Osteoblast (primary cell): ENCODE measurements around the gene VPS13D. TPM values are rescaled to one million over a fixed set of nuclear protein-coding genes. Genes with fewer than 3 reads are reported as not detected.

Experiments
- DNase-seq: peaks from one replicate; pipeline ENCODE4 v3.0.0; 2011; ENCODE audit warnings: low spot score, mixed read lengths; ENCODE audit not compliant: insufficient read length; ENCODE audit errors: missing footprints
- H2AFZ ChIP-seq: 2 replicates; pipeline ENCODE4 v1.6.0; 2011; ENCODE audit warnings: mild to moderate bottlenecking, low read length
- H3K27ac ChIP-seq: 2 replicates; pipeline ENCODE4 v1.5.1; 2011; ENCODE audit warnings: mild to moderate bottlenecking, low read depth, low read length, moderate library complexity
- H3K27me3 ChIP-seq: 2 replicates; pipeline ENCODE4 v1.6.0; 2012; ENCODE audit warnings: mild to moderate bottlenecking, control low read depth, inconsistent platforms, low read length, moderate library complexity; ENCODE audit not compliant: insufficient read depth
- H3K36me3 ChIP-seq: 2 replicates; pipeline ENCODE4 v1.5.1; 2011; ENCODE audit warnings: mild to moderate bottlenecking, low read length, control low read depth, moderate library complexity; ENCODE audit not compliant: insufficient read depth
- H3K4me1 ChIP-seq: 2 replicates; pipeline ENCODE4 v1.5.1; 2011; ENCODE audit warnings: mild to moderate bottlenecking, low read length, control low read depth, moderate library complexity; ENCODE audit not compliant: insufficient read depth
- H3K4me2 ChIP-seq: 2 replicates; pipeline ENCODE4 v1.6.0; 2011; ENCODE audit warnings: mild to moderate bottlenecking, low read length; ENCODE audit not compliant: insufficient read depth
- H3K4me3 ChIP-seq: fragments of 200-600 bp; sonication (generic); 3 replicates; pipeline ENCODE4 v1.5.1; 2012; ENCODE audit warnings: mild to moderate bottlenecking, low read length, inconsistent platforms; ENCODE audit not compliant: insufficient read depth
- H3K79me2 ChIP-seq: 2 replicates; pipeline ENCODE4 v1.6.0; 2012; ENCODE audit warnings: mild to moderate bottlenecking, low read length, control low read depth, inconsistent platforms; ENCODE audit not compliant: insufficient read depth
- H3K9me3 ChIP-seq: 2 replicates; pipeline ENCODE4 v1.5.1; 2011; ENCODE audit warnings: low read depth, low read length, control low read depth
- H4K20me1 ChIP-seq: 2 replicates; pipeline ENCODE4 v1.6.0; 2012; ENCODE audit warnings: mild to moderate bottlenecking, low read length, control low read depth; ENCODE audit not compliant: insufficient read depth
- CTCF ChIP-seq: IDR thresholded peaks from 2 replicates; pipeline ENCODE4 v1.5.1; 2011; ENCODE audit warnings: mild to moderate bottlenecking, low read depth, low read length, moderate library complexity; ENCODE audit errors: extremely low read depth
- total RNA-seq: library from RNA; depleted of rRNA; stranded (reverse); fragments of >200 nt; gene quantifications from 2 replicates; pipeline ENCODE4 v1.2.3, GENCODE V29; 2012

The VPS13D gene
- total RNA-seq, 1 donor = 48.5 TPM

DNA sequence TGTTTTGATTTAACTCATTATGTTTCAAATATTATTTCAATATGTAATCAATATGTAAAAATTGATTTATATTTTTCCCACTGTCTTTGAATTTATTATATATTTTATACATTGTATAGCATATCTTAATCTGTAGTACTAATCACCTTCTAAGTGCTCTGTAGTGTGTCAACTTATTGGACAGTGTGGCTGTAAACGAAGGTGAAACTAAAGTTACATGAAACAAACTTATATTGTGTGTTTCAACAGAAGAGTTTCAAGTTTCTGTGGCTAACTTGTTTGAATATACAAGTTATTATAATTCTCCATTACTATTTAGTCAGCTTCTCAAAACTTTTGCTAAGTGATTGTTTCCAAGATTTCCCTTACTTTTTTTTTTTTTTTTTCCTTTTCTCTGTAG, 212.4 kb downstream of the VPS13D start:
- TF ChIP-seq CTCF = no peak
- no peak overlapping the region for H3K27ac ChIP-seq
- H3K9me3 ChIP-seq = no peaks in the 10 kb centered on the region
- peaks cover 7% of the 10 kb centered on the region for H3K36me3 ChIP-seq
- H3K79me2 ChIP-seq = no peaks in the 10 kb centered on the region
- H3K4me3 ChIP-seq = no peak overlapping the region
- H3K27me3 ChIP-seq = no peaks in the 10 kb centered on the region
- H4K20me1 ChIP-seq = no peaks in the 10 kb centered on the region
- peaks cover 22% of the 10 kb centered on the region for H3K4me1 ChIP-seq
- no peak overlapping the region for H2AFZ ChIP-seq
- H3K4me2 ChIP-seq = no peak overlapping the region
- DNase-seq = no peak

- Histone ChIP-seq H3K4me1 (peaks cover 25% of the 10 kb centered on the region), H3K4me3 (no peak overlapping the region), H3K79me2 (no peaks in the 10 kb centered on the region), H3K4me2 (no peak overlapping the region), H3K36me3 (peaks cover 5% of the 10 kb centered on the region), H2AFZ (no peak overlapping the region), H3K9me3 (no peaks in the 10 kb centered on the region), H3K27ac (no peak overlapping the region), H3K27me3 (no peaks in the 10 kb centered on the region), H4K20me1 (no peaks in the 10 kb centered on the region)
- TF ChIP-seq CTCF = no peak
- no peak for DNase-seq
These were observed 213.3 kb downstream of the VPS13D start for GRCh38 chr1:12443151-12443550.

GRCh38 chr1:12444329-12444841, 214.6 kb downstream of the VPS13D start:
- no peak for TF ChIP-seq CTCF
- Histone ChIP-seq H3K4me1 (peaks cover 32% of the 10 kb centered on the region), H2AFZ (no peak overlapping the region), H3K79me2 (no peaks in the 10 kb centered on the region), H3K36me3 (peaks cover 4% of the 10 kb centered on the region), H3K27me3 (no peaks in the 10 kb centered on the region), H3K4me3 (no peak overlapping the region), H4K20me1 (no peaks in the 10 kb centered on the region), H3K4me2 (no peak overlapping the region), H3K9me3 (no peaks in the 10 kb centered on the region), H3K27ac (no peak overlapping the region)
- no peak for DNase-seq

GRCh38 chr1:12445257-12445656, 215.4 kb downstream of the VPS13D start:
- no peaks in the 10 kb centered on the region for H4K20me1 ChIP-seq
- no peak overlapping the region for H3K4me3 ChIP-seq
- H3K27ac ChIP-seq = no peak overlapping the region
- H3K9me3 ChIP-seq = no peaks in the 10 kb centered on the region
- DNase-seq = no peak
- peaks cover 39% of the 10 kb centered on the region for H3K4me1 ChIP-seq
- H2AFZ ChIP-seq = no peak overlapping the region
- no peak overlapping the region for H3K4me2 ChIP-seq
- no peaks in the 10 kb centered on the region for H3K27me3 ChIP-seq
- peaks cover 4% of the 10 kb centered on the region for H3K36me3 ChIP-seq
- TF ChIP-seq CTCF = no peak
- no peaks in the 10 kb centered on the region for H3K79me2 ChIP-seq
